ENCODE results near the gene GRAP. TPM values are rescaled to one million over a fixed set of nuclear protein-coding genes. Genes with fewer than 3 reads are reported as not detected.

The GRAP gene
- total and polyA plus RNA-seq, 2 experiments from 2014 or later, result 0.24 TPM; not detected in 1

DNA sequence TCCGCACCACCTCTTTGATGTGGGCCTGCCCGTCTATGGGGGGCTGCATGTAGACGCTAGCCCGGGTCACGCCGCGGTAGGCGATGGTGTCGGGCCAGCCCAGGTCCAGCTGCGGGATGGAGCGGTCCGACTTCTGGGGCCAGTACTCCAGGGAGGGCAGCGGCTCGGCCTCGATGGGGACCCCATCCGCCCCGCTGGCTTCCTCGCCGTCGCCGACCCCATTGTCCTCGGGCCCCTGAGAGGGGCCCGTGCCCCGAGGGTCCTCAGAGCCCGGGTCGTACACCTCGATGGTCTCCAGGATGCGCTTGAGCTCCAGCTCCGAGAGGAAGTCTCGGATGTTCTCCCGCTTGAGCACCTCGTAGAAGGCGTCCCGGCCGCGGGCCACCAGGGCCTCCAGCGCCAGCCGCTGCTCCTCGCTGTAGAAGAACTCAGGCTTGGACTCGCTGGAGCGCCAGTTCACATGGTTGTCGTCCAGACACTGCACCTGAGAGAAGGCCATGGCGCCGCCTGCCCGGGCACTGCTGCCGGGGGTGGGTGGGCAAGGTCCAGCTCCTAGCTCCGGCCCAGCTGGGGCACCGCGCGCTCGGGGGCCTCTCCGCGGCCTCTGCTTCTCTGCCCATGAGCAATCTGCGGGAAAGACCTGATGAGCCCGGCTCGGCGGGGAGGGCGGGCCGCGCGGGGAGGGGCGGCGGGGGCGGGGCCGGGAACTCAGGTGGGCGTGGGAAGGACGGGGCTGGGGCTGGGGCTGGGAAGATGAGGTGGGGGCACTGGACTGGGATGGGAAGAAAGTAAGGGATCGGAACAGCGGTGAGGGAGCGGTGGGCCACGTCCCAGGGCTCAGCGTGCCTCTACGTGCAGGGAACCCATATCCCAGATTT, 43.0 kb downstream of the GRAP start (continued):
- no peak for TF ChIP-seq ZNF331 (CRISPR knock-in tag; IDR thresholded peaks at IDR 0.05; ENCODE audit: low read depth)
- TF ChIP-seq, protein P1, sequence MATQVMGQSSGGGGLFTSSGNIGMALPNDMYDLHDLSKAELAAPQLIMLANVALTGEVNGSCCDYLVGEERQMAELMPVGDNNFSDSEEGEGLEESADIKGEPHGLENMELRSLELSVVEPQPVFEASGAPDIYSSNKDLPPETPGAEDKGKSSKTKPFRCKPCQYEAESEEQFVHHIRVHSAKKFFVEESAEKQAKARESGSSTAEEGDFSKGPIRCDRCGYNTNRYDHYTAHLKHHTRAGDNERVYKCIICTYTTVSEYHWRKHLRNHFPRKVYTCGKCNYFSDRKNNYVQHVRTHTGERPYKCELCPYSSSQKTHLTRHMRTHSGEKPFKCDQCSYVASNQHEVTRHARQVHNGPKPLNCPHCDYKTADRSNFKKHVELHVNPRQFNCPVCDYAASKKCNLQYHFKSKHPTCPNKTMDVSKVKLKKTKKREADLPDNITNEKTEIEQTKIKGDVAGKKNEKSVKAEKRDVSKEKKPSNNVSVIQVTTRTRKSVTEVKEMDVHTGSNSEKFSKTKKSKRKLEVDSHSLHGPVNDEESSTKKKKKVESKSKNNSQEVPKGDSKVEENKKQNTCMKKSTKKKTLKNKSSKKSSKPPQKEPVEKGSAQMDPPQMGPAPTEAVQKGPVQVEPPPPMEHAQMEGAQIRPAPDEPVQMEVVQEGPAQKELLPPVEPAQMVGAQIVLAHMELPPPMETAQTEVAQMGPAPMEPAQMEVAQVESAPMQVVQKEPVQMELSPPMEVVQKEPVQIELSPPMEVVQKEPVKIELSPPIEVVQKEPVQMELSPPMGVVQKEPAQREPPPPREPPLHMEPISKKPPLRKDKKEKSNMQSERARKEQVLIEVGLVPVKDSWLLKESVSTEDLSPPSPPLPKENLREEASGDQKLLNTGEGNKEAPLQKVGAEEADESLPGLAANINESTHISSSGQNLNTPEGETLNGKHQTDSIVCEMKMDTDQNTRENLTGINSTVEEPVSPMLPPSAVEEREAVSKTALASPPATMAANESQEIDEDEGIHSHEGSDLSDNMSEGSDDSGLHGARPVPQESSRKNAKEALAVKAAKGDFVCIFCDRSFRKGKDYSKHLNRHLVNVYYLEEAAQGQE (IDR thresholded peaks at IDR 0.05; ENCODE audit: unreplicated experiment), result no peak
- no peak for TF ChIP-seq STAT1 (IDR thresholded peaks at IDR 0.05; ENCODE audit: unreplicated experiment)
- TF ChIP-seq EZH2 (IDR thresholded peaks at IDR 0.05; ENCODE audit: low read depth, unreplicated experiment), result no peak
- TF ChIP-seq JUNB (IDR thresholded peaks at IDR 0.05; ENCODE audit: unreplicated experiment), result no peak

DNA sequence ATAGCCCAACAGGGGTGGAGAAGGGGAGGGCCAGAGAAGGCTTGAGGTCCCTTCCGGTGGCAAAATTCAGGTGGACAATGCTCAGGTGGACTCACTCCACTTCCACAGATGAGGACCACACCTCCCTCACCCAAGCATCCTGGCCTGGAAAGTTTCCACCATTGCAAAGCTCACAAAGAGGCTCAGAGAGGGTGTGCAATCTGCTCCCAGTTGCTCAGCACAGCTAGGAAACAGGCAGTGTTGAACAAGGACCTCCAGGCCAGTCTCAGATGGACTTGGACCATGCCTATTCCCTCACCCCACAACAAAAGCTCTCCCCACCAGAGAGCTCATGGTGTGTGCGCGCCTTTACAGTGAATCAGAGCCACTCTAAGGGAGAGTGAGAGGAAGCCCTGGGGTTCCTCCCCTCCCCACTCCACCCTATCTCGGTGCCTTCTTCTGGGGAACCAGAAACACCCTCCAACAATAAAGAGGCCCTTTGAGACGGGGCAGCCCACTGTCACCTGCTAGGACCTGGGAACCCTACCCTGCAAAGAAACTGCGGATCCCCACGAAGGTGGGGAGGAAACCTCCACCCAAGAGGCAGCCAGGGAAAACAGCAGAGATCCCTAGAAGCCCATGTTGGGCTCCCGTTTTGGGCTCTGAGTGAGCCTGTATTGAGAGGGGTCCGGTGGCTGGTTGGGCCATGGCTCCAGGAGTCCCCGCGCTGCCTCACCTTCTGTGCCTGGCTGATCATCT, 43.8 kb downstream of the GRAP start:
- H4K20me1 ChIP-seq (replicated peaks; ENCODE audit: insufficient read depth), result peaks cover 18% of the 10 kb centered on the region
- Mint-ChIP-seq H3K36me3 (ENCODE audit: low read depth) (peaks cover 20% of the 10 kb centered on the region), H3K27me3 (ENCODE audit: insufficient read depth, low read depth, poor library complexity) (peaks cover 3% of the 10 kb centered on the region), H3K9me3 (peaks cover 15% of the 10 kb centered on the region; the same call in 2 of the 3 replicates), H3K4me1 (peaks cover 14% of the 10 kb centered on the region), H3K27ac (0 out of 2 replicates have a peak overlapping the region, but pooled peaks have one; percentile 56), H3K4me3 (peak overlapping the region; percentile 92)
- H3K4me2 ChIP-seq, result peak overlapping the region; percentile 92
- no peaks in the 10 kb centered on the region for H3K9me2 ChIP-seq (ENCODE audit: insufficient read depth)
- no peaks in the 10 kb centered on the region for H3K27me3 ChIP-seq (ENCODE audit: insufficient read depth)
- H3K79me2 ChIP-seq (replicated peaks; ENCODE audit: insufficient read depth), result peaks cover 46% of the 10 kb centered on the region
- 0 out of 2 replicates have a peak, but pooled peaks cover 4% of the 10 kb centered on the region for H3F3A ChIP-seq (replicated peaks; ENCODE audit: low read depth)
- H3K36me3 ChIP-seq (ENCODE audit: insufficient read depth), result peaks cover 6% of the 10 kb centered on the region; the same call in 1 of the 2 replicates
- no peak overlapping the region for H2AFZ ChIP-seq
- DNase-seq (ENCODE audit: low spot score) (no peak), ATAC-seq (peak; percentile 14)
- TF ChIP-seq ZNF114 (CRISPR knock-in tag; IDR thresholded peaks at IDR 0.05), result no peak
- TF ChIP-seq CREB1 (CRISPR knock-in tag; IDR thresholded peaks at IDR 0.05; ENCODE audit: low read depth), result no peak
- H3K4me1 ChIP-seq (ENCODE audit: insufficient read depth), result peaks cover 15% of the 10 kb centered on the region
- H3K27ac ChIP-seq (ENCODE audit: low read depth), result no peak overlapping the region
- peak overlapping the region; percentile 81 for H3K4me3 ChIP-seq

Measured in GM23338 (cell line).